HUES48 (cell line): ENCODE data around the gene PPM1L.

Experiments
- H3K27ac ChIP-seq: one replicate; pipeline ENCODE4 v1.7.0; 2013; ENCODE audit warnings: low read depth, low read length, inconsistent platforms
- H3K27me3 ChIP-seq: 2 replicates; pipeline ENCODE4 v1.6.1; 2013; ENCODE audit warnings: mild to moderate bottlenecking, low read length; ENCODE audit not compliant: control insufficient read depth, insufficient read depth
- H3K36me3 ChIP-seq: 2 replicates; pipeline ENCODE4 v1.6.1; 2013; ENCODE audit warnings: low read length; ENCODE audit not compliant: control insufficient read depth, insufficient read depth
- H3K4me1 ChIP-seq: 2 replicates; pipeline ENCODE4 v1.6.1; 2013; ENCODE audit warnings: mild to moderate bottlenecking, low read length; ENCODE audit not compliant: control insufficient read depth, insufficient read depth
- H3K4me3 ChIP-seq: 2 replicates; pipeline ENCODE4 v1.5.1; 2013; ENCODE audit warnings: mild to moderate bottlenecking, low read depth, low read length
- H3K9ac ChIP-seq: 2 replicates; pipeline ENCODE4 v1.6.1; 2013; ENCODE audit warnings: mild to moderate bottlenecking, low read depth, low read length, moderate library complexity
- H3K9me3 ChIP-seq: 2 replicates; pipeline ENCODE4 v1.6.1; 2013; ENCODE audit warnings: low read length; ENCODE audit not compliant: control insufficient read depth, insufficient read depth

Gene PPM1L

DNA sequence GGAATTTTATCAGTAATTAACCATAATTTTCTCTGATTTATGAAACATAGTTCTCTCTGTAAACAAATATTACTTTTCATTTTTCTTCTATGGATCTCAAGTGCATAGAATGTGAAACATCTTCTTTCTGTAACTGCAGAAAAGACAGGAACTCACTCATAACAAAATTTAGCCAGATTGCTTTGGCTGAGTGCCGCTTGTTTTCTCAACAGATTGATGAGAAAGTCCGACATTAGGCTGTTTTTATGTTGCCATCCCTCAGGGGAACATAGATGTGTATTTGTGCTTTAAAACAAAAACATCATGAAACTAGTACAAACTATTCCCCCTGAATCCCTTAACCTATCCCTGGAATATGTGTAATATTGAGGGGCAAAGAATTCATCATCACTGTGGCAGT, 194.9 kb downstream of the PPM1L start:
- H3K9me3 ChIP-seq: no peaks in the 10 kb centered on the region
- H3K27ac ChIP-seq: no peak overlapping the region
- H3K9ac ChIP-seq: no peak overlapping the region
- no peaks in the 10 kb centered on the region for H3K36me3 ChIP-seq
- no peaks in the 10 kb centered on the region for H3K4me1 ChIP-seq
- H3K4me3 ChIP-seq: no peak overlapping the region
- no peaks in the 10 kb centered on the region for H3K27me3 ChIP-seq

DNA sequence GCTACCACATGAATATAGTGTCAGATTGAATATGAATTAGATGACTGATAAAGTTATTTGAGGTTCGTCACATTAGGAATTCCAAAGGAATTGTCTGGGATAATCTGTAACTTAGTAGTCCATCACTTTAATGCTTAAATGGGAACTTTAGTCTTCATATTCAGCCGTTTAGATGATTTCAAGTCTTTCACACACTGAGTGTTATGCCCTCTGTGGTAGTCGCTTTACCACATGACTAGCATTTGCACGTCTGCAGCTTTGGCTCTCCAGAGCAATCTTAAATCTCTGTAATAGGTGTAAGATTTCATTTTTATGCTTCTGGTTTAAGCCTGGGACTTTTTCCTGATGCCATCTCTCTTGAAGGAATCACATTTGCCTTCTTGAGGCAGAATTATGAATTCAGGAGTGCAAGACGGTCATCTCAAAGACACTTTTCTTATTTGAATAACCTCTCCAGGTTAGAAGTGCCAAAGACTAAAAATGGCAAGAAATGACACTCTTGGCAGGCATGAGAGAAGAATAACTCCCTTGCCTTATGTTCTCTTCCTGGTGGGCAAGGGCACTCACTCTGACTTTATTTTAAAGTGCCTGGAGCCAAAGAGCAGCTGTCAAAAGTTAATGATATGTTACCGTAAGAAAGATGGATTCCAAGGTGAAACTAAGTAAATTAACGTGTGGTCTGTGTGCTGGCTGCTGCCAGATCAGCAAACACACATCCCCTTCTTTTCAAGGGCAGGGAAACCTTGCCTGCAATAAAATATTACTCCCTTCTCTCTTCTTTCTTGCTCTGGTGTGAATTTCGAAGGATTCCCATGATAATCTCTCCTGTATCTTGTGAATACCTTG, 195.8 kb downstream of the PPM1L start:
- no peaks in the 10 kb centered on the region for H3K9me3 ChIP-seq
- H3K36me3 ChIP-seq: no peaks in the 10 kb centered on the region
- no peaks in the 10 kb centered on the region for H3K4me1 ChIP-seq
- H3K4me3 ChIP-seq: no peak overlapping the region
- no peak overlapping the region for H3K27ac ChIP-seq
- no peaks in the 10 kb centered on the region for H3K27me3 ChIP-seq
- no peak overlapping the region for H3K9ac ChIP-seq

DNA sequence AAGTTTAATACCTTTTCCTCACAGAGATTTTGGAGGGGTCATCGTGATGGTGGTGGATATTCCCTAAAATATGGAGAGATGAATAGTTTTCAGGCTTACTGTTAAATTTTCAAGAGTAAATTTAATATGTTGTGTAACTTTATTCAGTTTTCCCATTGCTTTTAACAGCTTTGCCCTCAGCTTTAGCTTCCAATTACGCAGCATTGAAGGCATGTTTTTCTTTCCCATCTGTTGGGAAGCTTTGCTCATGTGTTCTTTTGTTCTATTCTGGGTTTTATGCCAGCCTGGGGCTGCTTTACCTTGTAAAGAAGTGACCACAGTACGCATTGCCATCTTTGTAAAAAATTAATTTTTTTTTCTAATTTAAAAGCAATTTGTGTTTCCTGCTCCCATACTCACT, 197.7 kb downstream of the PPM1L start:
- no peaks in the 10 kb centered on the region for H3K4me1 ChIP-seq
- H3K27ac ChIP-seq: no peak overlapping the region
- no peaks in the 10 kb centered on the region for H3K9me3 ChIP-seq
- H3K36me3 ChIP-seq: no peaks in the 10 kb centered on the region
- H3K4me3 ChIP-seq: no peak overlapping the region
- H3K27me3 ChIP-seq: no peaks in the 10 kb centered on the region
- no peak overlapping the region for H3K9ac ChIP-seq

DNA sequence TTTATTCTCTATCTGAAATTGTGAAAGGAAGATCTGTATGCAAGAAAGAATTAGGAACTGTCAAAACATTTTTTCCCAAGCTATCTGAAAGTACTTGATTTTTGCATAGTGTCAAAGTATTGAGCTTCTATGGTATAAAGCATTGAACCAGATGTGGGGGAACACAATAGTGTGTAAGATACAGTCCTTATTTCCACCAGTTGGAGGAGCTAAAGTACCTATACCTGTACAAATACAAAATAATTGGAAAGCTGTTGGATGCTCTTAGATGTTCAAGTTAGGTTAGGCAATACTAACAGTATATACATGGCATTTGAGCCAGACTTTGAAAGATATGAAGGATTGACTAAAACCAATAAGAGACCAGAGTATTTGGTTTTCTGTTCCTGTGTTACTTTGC, 200.8 kb downstream of the PPM1L start:
- H3K36me3 ChIP-seq: no peaks in the 10 kb centered on the region
- no peak overlapping the region for H3K4me3 ChIP-seq
- no peaks in the 10 kb centered on the region for H3K27me3 ChIP-seq
- H3K4me1 ChIP-seq: 0 out of 2 replicates have a peak, but pooled peaks cover 3% of the 10 kb centered on the region
- no peaks in the 10 kb centered on the region for H3K9me3 ChIP-seq
- H3K9ac ChIP-seq: no peak overlapping the region
- H3K27ac ChIP-seq: no peak overlapping the region

DNA sequence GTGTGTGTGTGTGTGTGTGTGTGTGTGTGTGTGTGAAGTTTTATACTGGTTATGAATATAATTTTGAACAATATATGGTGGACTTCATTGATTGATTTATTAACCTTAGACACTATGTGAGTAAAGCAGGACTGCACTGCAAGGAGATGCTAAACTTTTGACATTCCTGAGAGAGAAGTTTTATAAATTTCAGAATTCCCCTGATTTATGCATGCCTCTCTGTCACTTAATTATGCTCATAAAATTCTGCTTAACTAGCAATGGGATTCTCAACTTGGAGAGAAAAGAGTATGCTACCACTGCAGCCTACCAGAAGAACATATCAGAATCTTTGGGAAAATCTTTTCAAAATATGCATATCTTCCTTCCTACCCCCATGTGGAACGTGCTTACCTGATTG, 204.5 kb downstream of the PPM1L start:
- Histone ChIP-seq H3K4me1 (0 out of 2 replicates have a peak, but pooled peaks cover 3% of the 10 kb centered on the region), H3K9ac (no peak overlapping the region), H3K9me3 (no peaks in the 10 kb centered on the region), H3K27ac (no peak overlapping the region), H3K4me3 (no peak overlapping the region), H3K27me3 (no peaks in the 10 kb centered on the region), H3K36me3 (no peaks in the 10 kb centered on the region)

DNA sequence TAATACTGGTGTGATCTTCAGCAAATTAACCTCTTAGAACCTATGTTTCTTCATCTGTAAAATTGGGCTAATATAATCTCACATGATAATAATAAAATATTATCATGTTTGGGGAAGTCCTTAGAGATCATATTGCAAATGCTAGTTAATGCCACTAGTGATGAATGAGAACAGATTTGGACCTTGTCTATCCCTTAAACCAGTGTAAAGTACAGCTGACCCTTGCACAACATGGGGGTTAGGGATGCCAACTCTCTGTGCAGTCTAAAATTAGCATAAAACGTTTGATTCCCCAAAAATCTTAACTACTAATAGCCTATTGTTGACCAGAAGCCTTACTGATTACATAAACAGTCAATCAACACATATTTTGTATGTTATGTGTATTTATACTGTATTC, 207.9 kb downstream of the PPM1L start:
- Histone ChIP-seq H3K4me3 (no peak overlapping the region), H3K27me3 (no peaks in the 10 kb centered on the region), H3K27ac (no peak overlapping the region), H3K4me1 (peaks cover 6% of the 10 kb centered on the region), H3K9me3 (no peaks in the 10 kb centered on the region), H3K9ac (no peak overlapping the region), H3K36me3 (no peaks in the 10 kb centered on the region)

DNA sequence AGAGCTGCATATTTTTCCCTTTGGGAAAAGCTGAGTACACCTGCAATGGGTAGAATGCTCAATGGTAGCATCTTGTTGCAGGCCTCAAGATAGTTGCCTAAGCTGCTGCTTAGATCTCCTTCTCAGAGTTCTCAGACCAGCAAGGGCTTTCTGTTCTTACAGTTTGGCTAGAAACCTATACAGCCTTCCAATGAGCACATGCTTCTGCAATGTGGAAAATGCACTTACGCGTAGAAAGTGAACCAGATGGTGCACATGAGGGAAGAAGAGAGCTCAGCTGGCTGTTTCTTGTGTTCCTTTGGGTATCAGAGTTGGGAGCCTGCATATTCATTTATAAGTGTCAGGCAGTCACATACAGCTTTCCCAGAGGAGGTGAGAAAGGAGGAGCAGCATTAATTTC, 212.7 kb downstream of the PPM1L start:
- H3K27ac ChIP-seq: no peak overlapping the region
- no peaks in the 10 kb centered on the region for H3K27me3 ChIP-seq
- H3K4me1 ChIP-seq: peaks cover 13% of the 10 kb centered on the region
- H3K36me3 ChIP-seq: no peaks in the 10 kb centered on the region
- no peak overlapping the region for H3K9ac ChIP-seq
- no peaks in the 10 kb centered on the region for H3K9me3 ChIP-seq
- H3K4me3 ChIP-seq: no peak overlapping the region

DNA sequence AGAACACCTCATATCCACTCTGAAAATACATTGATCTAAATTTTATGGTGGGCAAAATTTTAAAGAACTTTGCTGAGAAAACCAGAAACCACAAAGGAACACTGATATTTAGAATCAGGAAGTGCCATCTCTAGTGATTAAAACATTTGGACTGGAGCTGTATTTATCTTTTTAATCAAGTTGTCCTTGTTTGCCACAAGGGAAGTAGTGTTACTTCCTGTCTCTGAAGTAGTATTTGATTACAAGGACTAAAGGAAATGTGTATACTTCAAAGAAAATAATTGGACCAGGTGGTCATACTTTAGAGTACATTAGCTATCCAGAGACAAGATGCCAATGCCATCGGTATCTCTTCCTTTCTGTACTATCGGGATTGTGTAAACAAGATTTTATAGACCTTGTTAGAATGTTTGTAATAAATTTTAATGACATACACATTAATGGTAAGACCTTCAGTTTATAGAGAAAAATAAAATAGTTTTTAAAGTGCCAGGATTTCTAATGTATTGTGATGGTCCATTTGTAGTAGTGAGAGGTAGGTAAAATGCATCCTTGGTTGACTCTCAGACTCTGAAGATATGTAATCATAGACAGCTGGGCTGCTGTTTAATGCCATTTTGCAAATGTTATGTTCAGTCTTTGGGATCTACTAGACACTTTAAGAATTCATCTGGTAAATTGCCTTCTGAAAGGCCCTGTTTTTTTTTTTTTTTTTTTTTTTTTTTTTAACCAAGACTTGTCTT, 217.2 kb downstream of the PPM1L start:
- Histone ChIP-seq H3K36me3 (no peaks in the 10 kb centered on the region), H3K4me3 (no peak overlapping the region), H3K9me3 (no peaks in the 10 kb centered on the region), H3K27me3 (no peaks in the 10 kb centered on the region), H3K27ac (no peak overlapping the region), H3K9ac (no peak overlapping the region), H3K4me1 (peaks cover 13% of the 10 kb centered on the region)

DNA sequence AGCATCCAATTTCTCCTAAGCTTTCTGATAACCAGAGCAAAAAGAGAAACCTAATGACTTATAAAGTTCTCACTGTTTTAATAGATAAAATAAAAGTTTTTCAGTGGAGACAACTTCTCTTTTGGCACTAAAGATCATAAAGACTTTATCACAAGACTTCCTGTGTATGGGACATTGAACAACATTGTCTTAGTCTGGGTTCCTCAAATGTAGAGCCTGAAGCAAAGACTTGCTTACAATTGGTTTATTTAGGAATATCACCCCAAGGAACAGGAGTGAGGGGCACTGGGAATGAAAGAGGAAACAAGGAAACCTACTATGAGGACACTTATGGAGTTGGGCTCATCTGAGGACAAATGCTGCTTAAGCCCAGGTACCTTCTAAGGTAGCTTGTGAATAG, 221.7 kb downstream of the PPM1L start:
- Histone ChIP-seq H3K27ac (no peak overlapping the region), H3K9ac (no peak overlapping the region), H3K36me3 (no peaks in the 10 kb centered on the region), H3K9me3 (no peaks in the 10 kb centered on the region), H3K4me3 (no peak overlapping the region), H3K27me3 (no peaks in the 10 kb centered on the region), H3K4me1 (peaks cover 4% of the 10 kb centered on the region; the same call in 1 of the 2 replicates)

DNA sequence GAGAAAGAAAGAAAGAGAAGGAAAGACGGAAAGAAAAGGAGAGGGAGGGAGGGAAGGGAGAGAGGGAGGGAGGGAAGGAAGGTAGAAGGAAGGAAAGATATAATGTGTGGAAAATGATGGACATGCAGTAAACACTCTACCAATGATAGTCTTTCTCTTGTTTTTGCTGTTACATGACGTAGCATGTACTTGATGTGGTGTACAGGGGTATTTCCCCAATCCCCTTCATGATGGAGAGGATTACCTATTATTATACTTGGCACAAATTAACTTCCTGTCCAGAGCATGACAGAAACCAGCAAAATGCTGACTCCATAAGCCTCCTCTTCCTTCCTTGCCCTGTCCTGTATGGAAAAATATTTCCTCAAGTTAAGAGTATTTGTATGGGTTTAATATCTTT, 224.7 kb downstream of the PPM1L start:
- H3K9me3 ChIP-seq: peaks cover 7% of the 10 kb centered on the region; the same call in 1 of the 2 replicates
- peaks cover 13% of the 10 kb centered on the region; the same call in 1 of the 2 replicates for H3K4me1 ChIP-seq
- no peak overlapping the region for H3K9ac ChIP-seq
- H3K36me3 ChIP-seq: no peaks in the 10 kb centered on the region; the same call in 1 of the 2 replicates
- H3K4me3 ChIP-seq: no peak overlapping the region
- no peak overlapping the region for H3K27ac ChIP-seq
- no peaks in the 10 kb centered on the region for H3K27me3 ChIP-seq
